Measurements from ENCODE around the gene RAB7B. TPM values are rescaled to one million over a fixed set of nuclear protein-coding genes. Genes with fewer than 3 reads are reported as not detected.

The RAB7B gene
- total and polyA plus RNA-seq, 9 of the 15 experiments (the other 6 are each of a cell fraction or from before 2014, with no cell fraction given): 0.03 to 0.29 (median 0.07) TPM; not detected in 4

DNA sequence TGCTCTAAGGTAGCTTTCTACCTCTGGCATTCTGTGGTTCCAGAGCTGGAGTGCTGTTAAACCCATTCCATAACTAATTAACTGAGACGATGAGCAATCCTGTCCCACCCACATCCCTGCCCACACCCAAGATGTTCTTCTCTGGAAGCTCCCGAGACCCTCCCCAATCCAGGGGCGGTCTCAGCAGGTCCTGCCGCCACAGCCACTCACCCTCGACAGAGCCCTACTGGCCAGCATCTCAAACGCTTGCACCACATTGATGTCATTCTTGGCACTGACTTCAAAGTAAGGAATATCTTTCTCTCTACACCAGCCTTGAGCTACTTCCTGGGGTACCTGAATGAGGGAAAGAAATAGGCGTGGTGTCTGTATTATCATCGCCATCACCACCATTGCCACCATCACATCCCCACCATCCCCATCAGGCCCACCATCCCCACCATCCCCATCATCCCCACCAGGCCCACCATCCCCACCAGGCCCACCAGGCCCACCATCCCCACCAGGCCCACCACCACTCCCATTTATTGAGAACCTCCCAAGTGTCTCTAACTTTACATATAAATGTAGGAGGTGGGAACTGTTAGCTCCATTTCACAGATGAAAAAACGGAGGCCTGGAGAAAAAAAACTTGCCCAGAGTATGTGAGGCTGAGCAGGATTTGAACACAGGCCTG lies 17.7 kb downstream of the RAB7B start:
- Histone ChIP-seq H3K79me2 (ENCODE audit: control insufficient read depth, insufficient read depth, low read length) (no peaks in the 10 kb centered on the region), H3K9ac (ENCODE audit: insufficient read depth in 1 of 2, low read depth in 2 of 2, low read length in 2 of 2) (no peak overlapping the region), H3K9me3 (replicated peaks; ENCODE audit: control insufficient read depth, insufficient read depth, low read depth, low read length) (no peaks in the 10 kb centered on the region), H3K4me2 (ENCODE audit: insufficient read depth, low read length) (no peak overlapping the region), H2AFZ (ENCODE audit: low read depth, low read length) (no peak overlapping the region), H3K4me3 (no peak overlapping the region), H3K27ac (ENCODE audit: extremely low read depth, low read depth, low read length) (no peak overlapping the region), H3K27me3 (ENCODE audit: control insufficient read depth in 2 of 2, insufficient read depth in 2 of 2, low read length in 2 of 2) (peaks cover 8 to 43% of the 10 kb centered on the region in 2 experiments; a peak in 2 of 5 replicates), H3K4me1 (replicated peaks in 1 of 2; ENCODE audit: control insufficient read depth in 2 of 2, insufficient read depth in 2 of 2, low read length in 2 of 2) (no peaks in the 10 kb centered on the region; a peak in 1 of 5 replicates), H4K20me1 (replicated peaks; ENCODE audit: control insufficient read depth, insufficient read depth, low read length) (peaks cover 16% of the 10 kb centered on the region; the same call in 1 of the 2 replicates), H3K9me1 (ENCODE audit: control insufficient read depth, insufficient read depth, low read length) (no peaks in the 10 kb centered on the region), H3K36me3 (ENCODE audit: control insufficient read depth, insufficient read depth, low read length) (no peaks in the 10 kb centered on the region)
- no TSS peak for BruUV-seq (replicated peaks)
- DNase-seq (ENCODE audit: extremely low read depth in 1 of 4, low spot score in 3 of 4) (no peak), ATAC-seq (no peak), FAIRE-seq (no peak)
- WGBS (ENCODE audit: insufficient coverage, low coverage, missing lambda C conversion rate): 2% methylated on average over 7 of the region's 9 CpGs
- ChIA-PET POLR2A (interaction anchor here (0.6 to 1.4 kb wide), 3 partner anchors 8 to 651 kb away, joined by 3 to 6 read pairs (median 5); no protein-coding TSS in a partner anchor), CTCF (ENCODE audit: low intra/inter-chr PET ratio) (interaction anchor here (0.9 kb wide), 1 partner anchor 121 kb away, joined by 6 read pairs; no protein-coding TSS in a partner anchor)
- intact Hi-C loops (cut with micrococcal nuclease): no loop called here
- in situ Hi-C loops (cut with MboI): no loop called here
- no peak for TF ChIP-seq ZNF699 (CRISPR knock-in tag; IDR thresholded peaks at IDR 0.05; ENCODE audit: insufficient replicate concordance)
- no peak for TF ChIP-seq MBD2 (IDR thresholded peaks at IDR 0.05; ENCODE audit: borderline replicate concordance, low read depth)
- TF ChIP-seq, protein P1, sequence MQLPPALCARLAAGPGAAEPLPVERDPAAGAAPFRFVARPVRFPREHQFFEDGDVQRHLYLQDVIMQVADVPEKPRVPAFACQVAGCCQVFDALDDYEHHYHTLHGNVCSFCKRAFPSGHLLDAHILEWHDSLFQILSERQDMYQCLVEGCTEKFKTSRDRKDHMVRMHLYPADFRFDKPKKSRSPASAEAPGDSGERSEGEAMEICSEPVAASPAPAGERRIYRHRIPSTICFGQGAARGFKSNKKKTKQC (CRISPR knock-in tag; IDR thresholded peaks at IDR 0.05): no peak
- TF ChIP-seq, protein P2, sequence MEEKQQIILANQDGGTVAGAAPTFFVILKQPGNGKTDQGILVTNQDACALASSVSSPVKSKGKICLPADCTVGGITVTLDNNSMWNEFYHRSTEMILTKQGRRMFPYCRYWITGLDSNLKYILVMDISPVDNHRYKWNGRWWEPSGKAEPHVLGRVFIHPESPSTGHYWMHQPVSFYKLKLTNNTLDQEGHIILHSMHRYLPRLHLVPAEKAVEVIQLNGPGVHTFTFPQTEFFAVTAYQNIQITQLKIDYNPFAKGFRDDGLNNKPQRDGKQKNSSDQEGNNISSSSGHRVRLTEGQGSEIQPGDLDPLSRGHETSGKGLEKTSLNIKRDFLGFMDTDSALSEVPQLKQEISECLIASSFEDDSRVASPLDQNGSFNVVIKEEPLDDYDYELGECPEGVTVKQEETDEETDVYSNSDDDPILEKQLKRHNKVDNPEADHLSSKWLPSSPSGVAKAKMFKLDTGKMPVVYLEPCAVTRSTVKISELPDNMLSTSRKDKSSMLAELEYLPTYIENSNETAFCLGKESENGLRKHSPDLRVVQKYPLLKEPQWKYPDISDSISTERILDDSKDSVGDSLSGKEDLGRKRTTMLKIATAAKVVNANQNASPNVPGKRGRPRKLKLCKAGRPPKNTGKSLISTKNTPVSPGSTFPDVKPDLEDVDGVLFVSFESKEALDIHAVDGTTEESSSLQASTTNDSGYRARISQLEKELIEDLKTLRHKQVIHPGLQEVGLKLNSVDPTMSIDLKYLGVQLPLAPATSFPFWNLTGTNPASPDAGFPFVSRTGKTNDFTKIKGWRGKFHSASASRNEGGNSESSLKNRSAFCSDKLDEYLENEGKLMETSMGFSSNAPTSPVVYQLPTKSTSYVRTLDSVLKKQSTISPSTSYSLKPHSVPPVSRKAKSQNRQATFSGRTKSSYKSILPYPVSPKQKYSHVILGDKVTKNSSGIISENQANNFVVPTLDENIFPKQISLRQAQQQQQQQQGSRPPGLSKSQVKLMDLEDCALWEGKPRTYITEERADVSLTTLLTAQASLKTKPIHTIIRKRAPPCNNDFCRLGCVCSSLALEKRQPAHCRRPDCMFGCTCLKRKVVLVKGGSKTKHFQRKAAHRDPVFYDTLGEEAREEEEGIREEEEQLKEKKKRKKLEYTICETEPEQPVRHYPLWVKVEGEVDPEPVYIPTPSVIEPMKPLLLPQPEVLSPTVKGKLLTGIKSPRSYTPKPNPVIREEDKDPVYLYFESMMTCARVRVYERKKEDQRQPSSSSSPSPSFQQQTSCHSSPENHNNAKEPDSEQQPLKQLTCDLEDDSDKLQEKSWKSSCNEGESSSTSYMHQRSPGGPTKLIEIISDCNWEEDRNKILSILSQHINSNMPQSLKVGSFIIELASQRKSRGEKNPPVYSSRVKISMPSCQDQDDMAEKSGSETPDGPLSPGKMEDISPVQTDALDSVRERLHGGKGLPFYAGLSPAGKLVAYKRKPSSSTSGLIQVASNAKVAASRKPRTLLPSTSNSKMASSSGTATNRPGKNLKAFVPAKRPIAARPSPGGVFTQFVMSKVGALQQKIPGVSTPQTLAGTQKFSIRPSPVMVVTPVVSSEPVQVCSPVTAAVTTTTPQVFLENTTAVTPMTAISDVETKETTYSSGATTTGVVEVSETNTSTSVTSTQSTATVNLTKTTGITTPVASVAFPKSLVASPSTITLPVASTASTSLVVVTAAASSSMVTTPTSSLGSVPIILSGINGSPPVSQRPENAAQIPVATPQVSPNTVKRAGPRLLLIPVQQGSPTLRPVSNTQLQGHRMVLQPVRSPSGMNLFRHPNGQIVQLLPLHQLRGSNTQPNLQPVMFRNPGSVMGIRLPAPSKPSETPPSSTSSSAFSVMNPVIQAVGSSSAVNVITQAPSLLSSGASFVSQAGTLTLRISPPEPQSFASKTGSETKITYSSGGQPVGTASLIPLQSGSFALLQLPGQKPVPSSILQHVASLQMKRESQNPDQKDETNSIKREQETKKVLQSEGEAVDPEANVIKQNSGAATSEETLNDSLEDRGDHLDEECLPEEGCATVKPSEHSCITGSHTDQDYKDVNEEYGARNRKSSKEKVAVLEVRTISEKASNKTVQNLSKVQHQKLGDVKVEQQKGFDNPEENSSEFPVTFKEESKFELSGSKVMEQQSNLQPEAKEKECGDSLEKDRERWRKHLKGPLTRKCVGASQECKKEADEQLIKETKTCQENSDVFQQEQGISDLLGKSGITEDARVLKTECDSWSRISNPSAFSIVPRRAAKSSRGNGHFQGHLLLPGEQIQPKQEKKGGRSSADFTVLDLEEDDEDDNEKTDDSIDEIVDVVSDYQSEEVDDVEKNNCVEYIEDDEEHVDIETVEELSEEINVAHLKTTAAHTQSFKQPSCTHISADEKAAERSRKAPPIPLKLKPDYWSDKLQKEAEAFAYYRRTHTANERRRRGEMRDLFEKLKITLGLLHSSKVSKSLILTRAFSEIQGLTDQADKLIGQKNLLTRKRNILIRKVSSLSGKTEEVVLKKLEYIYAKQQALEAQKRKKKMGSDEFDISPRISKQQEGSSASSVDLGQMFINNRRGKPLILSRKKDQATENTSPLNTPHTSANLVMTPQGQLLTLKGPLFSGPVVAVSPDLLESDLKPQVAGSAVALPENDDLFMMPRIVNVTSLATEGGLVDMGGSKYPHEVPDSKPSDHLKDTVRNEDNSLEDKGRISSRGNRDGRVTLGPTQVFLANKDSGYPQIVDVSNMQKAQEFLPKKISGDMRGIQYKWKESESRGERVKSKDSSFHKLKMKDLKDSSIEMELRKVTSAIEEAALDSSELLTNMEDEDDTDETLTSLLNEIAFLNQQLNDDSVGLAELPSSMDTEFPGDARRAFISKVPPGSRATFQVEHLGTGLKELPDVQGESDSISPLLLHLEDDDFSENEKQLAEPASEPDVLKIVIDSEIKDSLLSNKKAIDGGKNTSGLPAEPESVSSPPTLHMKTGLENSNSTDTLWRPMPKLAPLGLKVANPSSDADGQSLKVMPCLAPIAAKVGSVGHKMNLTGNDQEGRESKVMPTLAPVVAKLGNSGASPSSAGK (IDR thresholded peaks at IDR 0.05): no peak
- TF ChIP-seq YBX1 (IDR thresholded peaks at IDR 0.05): no peak
- TF ChIP-seq, protein P3, sequence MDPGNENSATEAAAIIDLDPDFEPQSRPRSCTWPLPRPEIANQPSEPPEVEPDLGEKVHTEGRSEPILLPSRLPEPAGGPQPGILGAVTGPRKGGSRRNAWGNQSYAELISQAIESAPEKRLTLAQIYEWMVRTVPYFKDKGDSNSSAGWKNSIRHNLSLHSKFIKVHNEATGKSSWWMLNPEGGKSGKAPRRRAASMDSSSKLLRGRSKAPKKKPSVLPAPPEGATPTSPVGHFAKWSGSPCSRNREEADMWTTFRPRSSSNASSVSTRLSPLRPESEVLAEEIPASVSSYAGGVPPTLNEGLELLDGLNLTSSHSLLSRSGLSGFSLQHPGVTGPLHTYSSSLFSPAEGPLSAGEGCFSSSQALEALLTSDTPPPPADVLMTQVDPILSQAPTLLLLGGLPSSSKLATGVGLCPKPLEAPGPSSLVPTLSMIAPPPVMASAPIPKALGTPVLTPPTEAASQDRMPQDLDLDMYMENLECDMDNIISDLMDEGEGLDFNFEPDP (CRISPR knock-in tag; IDR thresholded peaks at IDR 0.05): no peak
- no peak for TF ChIP-seq ZNF165 (CRISPR knock-in tag; IDR thresholded peaks at IDR 0.05; ENCODE audit: borderline replicate concordance)
- TF ChIP-seq ARHGAP35 (IDR thresholded peaks at IDR 0.05; ENCODE audit: partially characterized antibody): no peak
